SIG-M5 (cell line): ENCODE measurements around the gene TNFSF13B.
A peak's percentile ranks its signal among the peaks of the same experiment; 100 is the strongest.

ENCODE experiments used
- DNase-seq: peaks from one replicate; lab custom pipeline; 2025; lab: John Stamatoyannopoulos, UW

Gene TNFSF13B

GRCh38 chr13:108346376-108346775 is 76.9 kb downstream of the TNFSF13B start:
- no peak for DNase-seq

DNA sequence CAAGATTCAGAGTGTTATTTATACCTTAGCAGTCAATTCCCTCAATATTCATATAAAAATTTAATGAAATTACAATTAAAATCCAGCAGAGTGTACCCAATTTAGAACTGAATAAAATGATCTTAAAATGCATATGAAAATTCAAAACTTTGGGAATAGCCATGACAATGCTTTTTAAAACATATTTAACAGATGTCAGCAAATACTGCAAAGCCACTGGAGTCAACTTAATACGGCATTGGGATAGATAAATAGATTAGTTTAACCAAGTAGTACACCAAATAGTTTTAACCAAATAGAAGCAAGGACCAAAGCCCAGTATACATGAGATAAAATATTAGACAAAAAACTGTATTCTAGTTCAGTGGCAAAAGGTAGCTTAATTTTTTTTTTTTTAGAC is 79.8 kb downstream of the TNFSF13B start:
- DNase-seq, result no peak

GRCh38 chr13:108350579-108350978 is 81.1 kb downstream of the TNFSF13B start:
- no peak for DNase-seq

GRCh38 chr13:108352599-108352998 is 83.1 kb downstream of the TNFSF13B start:
- DNase-seq, result peak; percentile 61

DNA sequence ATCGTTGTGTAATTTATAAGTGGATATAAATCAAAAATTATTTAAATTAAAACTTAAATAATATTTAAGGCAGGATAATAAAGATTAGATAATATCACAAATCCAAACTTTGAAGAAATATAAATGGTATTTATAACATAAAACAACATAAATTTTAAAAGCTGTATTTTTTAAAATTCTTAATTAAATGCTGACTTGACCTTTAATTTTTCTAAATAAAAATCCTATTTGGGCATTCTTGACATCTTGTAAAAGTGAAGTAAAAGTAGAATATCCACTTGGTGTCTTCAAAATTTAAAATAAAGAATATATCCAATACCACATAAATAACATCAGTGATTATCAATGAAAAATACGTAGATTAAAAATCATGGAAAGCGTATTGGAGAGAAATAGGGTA is 87.7 kb downstream of the TNFSF13B start:
- no peak for DNase-seq
